Stimulated activated CD8-positive, alpha-beta memory T cell treated with anti-CD3 and anti-CD28 coated beads, Interleukin-4, amount 100 ng/mL, for 4 hours (primary cell): ENCODE data around the gene ZBTB25.

Source experiments
- DNase-seq, 2 donors: peaks; one replicate each; pipeline ENCODE4 v3.0.0-alpha.2; 2020; ENCODE audit warnings: low read depth in 2 of 2, low spot score in 1 of 2

ZBTB25 gene

DNA sequence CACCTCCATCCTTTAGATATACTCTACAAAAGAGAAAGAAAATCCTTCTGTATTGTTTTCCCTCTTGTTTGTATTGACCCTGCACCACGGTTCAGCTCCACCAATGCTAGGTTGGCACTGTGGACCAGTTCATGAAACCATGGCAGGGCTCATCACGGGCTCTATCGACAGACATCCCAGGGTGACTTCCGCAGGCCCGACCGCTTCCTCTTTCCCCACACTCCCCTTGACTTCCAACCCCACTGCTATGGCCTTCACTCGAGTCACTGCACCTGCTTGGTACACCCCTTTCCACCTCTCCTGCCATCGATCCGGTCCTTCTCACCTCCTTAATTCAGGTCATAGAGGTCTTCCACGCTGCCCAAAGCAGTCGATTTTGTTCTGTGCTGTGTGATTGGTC lies 59.5 kb downstream of the ZBTB25 start:
- DNase-seq = no peak

DNA sequence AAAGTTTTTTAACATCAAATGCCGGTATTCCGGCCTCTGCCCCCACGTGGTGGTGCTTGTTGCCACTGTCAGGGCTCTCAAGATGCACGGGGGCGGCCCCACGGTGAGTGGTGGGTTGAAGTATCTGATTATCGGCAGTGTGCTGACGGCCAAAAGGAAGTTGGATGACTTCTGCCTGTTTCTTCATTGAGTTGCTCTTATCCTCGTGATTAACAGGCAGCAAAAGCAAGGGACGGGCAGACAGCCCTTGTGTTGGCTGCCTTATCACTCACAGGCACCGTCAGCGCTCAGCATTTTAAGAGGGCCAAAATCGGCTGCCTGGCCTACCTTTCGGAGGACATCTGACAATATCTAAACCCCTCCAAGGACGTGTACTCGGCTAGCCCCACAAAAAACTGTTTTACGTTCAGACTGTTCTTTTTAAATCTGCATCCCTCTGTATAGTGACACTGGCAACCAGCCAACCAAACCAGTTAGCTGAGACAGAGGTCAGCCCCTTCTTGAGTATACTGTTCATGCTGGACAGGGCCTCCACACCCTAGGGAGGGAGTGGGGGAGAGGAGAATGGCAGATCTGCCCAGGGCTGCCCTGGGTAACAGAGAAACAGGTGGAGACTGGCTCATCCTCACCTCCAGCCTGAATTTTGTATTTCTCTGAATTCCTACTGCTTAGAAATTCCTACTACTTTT lies 61.2 kb downstream of the ZBTB25 start:
- DNase-seq = no peak

DNA sequence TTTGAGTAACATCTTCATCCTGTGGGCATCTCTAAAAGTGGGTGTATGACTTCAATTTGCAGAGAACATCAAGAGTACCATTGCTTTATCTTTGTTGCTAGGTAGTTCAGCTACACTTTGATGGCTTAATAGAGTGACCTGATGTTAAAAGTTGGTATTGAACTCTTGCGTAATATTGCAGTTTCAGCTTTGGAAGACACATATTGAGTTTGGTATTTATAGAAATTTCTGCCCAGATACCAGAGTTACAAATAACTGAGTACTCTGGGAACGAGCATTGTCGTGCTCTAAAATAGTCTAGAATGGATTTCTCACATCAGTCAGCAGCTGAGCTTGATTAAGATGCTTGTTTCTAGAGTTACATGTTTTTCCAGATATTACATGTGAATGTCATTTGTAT lies 63.1 kb downstream of the ZBTB25 start:
- no peak for DNase-seq

DNA sequence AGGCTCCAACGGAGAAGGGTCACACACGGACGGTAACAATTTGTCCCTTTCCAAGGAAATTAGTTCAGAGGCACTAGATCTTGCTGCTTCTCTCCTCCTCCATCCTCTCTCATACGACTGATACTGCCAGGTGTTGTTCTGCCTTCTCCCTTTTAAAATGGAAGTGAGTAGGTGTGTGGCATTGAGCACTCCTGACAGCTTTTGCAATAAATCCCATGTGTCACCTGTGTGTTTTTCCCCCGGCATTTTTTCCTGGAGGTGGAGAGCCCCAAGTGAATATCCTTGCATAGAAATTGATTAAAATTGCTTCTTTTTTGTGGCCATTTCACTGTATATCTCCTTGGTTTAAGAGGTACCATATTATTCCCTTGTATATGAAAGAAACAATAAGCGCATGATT lies 64.5 kb downstream of the ZBTB25 start:
- DNase-seq = no peak

DNA sequence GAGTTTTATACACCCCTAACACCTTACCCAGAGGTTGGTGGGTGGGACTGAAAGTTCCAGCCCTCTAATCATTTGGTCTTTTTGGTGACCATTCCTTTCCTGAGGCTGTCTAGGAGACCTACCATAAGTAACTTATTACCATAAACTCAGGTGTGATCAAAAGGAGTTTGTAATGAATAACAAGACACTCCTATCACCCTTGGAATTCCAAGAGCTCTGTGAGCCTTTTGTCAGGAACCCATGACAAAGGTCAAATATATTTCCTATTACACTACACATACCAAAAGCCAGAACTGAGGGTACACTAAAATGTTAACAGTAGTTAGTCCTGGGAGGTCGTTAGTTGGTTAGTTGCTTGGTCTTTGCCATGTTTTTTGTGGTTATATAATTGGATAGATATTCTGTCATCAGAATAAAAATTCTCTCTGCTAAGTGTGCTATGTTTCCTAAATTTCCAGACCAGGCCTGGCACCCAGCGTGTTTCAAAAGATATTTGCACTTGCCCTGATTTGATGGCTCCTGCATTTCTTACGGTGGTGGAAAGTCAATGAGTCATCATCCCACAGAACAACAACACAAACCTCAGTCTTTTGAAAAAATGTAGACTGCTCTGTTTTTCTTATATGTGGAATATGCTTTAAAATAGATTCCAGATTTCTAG lies 65.3 kb downstream of the ZBTB25 start:
- no peak for DNase-seq

DNA sequence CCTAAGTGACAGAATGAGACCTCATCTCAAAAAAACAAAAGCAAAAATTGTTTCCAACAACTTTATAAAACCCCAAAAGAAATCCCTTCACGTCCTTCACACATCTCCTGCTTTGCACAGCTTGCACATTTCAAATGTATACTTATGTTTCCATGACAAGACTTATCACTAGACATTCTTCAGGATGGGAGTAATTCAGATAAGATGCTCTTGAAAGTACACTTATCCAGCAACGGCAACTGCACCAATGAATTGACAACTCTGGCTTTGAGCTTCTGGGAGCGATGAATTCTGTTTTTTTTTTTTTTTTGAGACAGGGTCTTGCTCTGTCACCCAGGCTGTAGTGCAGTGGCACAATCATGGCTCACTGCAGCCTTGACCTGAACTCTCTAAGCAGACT lies 69.1 kb downstream of the ZBTB25 start:
- DNase-seq = no peak

DNA sequence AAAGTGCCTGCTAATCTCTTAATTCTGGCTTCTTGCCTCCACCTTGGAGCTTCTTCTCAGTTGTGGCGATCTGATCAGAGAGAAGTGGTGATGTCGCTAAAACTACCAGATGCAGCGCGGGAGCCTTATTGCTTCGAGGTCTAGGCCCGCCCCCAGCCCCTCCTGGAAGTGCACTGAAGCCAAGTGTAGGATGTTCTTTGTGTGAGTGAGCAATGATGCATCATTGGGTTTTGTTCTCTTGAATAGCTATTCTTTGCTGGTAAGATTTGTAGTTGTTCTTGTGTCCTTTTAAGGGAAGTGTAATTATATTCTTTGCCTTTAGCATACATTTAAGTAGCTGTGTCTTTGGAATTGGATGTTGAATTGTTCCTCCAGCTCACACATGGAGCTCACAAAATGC lies 79.7 kb downstream of the ZBTB25 start:
- no peak for DNase-seq

DNA sequence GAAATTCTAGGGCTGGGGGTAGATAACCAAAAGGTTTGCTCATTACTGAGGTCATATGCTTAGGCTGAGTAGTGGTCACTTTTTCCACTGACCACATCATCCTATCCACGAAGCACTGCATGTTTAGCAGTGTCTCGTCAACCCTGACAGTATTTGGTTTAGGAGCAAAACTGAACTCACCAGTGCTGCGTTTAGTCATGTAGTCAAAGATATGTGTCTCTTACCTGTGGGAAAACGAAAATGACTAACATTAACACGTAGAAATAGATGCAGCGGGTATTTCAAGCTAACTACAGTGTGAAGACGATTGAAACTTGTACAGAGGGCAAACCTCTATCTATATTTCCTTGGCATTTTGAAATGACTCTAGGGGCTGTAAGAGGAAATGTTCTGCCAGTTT lies 80.9 kb downstream of the ZBTB25 start:
- no peak for DNase-seq

DNA sequence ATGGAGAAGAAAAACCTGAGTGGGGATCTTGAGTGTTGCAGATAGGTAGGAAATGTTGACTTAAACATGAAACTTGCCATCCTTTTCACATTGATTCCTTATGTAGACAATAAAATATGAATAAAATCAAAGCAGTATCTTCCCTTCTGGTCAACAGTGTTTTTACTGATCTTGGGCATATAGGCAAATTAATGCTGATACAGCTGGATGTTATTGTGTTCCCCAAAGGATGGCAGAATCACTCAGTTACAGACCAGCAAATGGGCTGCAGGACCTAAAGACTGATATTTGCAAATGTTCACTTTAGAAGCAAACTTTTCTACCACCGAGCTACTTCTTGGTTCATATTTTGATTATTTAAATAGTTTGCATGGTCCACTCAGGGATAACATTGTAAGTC lies 81.6 kb downstream of the ZBTB25 start:
- DNase-seq = no peak

DNA sequence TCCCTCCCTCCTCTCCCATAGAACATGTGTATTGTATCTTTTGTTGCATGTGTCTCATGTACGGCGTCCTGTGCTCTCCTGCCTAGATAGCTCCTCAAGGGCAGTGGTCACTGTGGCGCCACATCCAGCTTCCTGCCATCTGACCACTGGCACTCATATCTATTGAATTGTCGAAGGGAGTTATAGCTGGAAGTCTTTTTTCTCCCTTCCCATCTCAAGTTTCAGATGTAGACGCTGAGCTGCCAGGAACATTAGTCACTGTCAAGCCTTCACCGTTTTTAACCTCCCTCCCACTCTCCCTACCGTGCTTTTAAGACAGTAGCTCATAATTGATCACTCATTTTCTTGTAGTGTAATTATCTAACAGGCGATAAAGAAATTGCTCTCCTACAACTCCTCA lies 82.5 kb downstream of the ZBTB25 start:
- DNase-seq = no peak

DNA sequence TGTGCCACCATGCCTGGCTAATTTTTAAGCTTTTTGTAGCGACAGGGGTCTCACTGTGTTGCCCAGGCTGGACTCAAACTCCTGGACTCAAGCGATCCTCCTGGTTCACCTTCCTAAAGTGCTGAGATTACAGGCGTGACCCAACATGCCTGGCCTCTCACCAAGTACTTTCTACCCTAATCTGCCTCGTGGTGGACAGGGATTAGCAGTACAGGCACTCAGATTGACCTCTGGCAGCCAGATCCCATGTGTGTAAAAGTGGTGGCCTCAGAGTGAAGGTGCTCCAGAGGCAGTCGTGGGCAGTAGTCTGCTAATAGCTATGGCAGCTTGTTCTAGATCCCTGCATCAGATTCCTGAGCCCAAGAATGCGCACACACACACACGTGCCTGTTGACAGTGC lies 84.6 kb downstream of the ZBTB25 start:
- no peak for DNase-seq

DNA sequence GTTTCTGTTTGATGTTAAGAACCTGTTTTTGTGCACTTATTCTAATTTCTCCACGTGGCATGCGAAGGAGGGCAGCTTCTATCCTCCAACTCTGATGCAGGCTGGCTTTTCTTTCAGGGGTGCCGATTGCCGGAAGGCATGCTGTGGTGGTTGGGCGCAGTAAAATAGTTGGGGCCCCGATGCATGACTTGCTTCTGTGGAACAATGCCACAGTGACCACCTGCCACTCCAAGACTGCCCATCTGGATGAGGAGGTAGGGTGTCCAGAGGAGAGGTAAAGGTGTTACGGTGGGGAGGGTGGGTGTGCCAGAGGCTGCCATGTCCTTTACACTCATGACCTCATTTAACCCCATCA lies 85.9 kb downstream of the ZBTB25 start:
- no peak for DNase-seq

DNA sequence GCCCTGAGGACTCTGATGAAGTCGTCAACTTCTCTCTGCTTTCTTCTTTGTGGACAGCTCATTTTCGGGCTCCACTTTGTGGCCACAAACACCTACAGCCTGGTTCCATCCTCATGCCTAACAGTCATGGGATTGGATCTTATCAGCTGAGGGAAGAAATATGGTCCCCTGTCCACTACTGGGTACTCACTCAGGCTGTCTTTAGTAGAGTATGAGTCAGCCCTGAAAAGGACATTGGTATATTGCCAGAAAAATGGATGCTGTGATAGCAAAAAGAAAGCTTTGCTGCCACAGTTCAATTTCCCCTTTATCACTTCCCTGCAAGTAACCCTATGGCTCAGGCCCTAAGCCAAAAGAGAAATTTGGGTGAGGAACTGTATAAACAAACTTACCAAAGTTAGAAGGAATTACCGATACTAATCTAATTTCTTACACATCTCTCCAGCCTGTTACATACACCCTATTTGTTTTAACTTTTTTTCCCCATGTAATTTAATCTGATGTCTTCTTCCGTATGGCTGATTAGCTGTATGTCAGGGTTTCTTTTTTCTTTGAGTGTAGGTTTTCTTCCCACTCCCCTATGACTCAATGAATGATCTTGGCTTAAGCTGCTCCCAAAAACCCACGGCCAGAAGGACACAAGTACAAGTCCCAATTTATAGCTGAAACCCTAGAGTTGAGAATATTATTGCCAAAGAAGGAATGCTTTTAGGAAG lies 86.4 kb downstream of the ZBTB25 start:
- no peak for DNase-seq

DNA sequence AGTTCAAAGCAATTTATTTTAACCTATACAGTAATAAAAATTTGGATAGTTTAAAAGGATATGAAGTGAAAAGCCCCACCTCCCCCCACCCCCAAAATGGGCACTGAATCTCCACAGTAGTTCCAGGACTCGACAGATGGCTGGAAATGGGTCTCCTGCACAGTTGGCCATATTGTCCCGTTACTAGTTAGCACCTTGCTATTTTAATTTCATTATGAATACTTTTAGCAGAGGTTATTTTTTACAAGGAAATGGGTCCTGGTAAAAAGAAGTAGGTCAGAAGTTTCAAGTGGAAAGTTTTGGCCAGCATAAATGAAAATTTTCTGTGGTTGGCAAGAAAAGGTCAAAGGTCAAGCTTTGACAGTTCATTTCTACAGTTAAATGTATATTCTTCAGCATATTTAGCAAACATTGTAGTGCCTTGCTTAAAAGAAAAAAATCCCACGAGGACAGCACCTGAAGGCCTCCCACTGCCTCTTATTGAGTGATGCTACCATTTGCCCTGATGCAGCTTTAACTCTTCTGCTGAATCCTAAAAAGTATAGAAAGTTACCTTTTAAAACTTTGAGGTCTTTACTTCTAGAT lies 87.2 kb downstream of the ZBTB25 start:
- DNase-seq = no peak

DNA sequence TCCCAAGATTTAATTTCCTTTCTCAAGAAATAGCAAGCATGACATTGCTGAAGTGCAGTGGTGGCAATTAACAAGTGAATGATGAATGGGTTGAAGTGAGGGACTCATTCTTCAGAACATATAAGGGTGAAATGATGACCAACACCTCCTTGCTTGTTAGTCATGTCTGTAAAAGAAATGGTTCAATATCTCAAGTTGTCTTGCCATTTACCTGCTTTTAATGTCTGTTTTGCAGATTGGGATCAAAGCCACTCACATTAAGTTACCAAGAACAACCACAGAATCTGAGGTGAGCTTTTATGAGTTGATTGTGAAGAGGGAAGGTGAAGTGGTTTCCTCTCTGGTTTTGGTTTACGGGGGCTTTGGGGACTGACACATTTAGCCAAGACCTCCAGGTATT lies 91.4 kb downstream of the ZBTB25 start:
- DNase-seq = no peak

DNA sequence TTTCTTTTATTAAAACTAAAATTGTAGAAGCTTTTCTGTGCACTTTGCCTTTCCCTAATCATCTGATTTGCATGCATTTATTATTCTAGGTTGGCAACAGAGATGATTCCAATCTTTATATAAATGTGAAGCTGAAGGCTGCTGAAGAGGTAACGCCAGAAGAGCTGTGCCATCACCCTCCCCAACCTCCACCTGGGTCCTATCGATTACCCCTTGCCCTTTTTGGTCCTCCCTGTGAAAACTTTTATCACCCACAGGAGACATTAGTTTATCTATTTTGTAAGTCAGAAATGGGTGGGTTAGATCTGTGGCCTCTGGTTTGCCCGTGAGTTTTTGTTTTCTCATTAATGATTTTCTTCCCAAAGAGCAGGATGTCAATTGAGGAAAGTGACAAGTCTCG lies 92.6 kb downstream of the ZBTB25 start:
- DNase-seq = no peak

DNA sequence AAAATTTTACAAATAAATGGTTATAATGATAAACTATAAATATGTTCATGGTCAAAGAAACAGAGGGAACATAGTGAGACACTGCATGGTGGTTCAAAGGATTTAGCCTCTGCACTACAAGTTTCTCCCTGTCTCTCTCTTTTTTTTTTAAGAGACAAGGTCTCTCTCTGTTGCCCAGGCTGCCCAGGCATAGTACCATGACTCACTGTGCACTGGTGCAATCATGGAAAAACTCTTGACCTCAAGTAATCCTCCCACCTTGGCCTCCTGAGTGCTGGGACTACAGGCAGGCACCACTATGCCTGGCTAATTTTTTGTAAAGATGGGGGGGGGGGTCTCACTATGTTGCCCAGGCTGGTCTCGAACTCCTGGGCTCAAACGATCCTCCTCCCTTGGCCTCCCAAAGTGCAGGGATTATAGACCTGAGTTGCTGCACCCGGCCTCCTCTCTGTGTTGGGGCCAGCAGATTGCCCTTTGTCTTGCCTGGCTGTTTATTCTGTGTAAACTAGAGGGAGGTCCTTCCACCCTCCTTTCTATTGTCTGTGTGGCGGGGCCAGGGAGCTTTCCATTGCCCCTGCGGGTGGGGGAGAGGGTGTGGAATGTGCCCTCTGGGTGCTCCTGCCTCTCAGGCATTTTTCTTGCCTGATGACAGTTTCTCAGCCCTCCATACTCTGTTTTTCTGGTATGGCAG lies 93.4 kb downstream of the ZBTB25 start:
- no peak for DNase-seq

DNA sequence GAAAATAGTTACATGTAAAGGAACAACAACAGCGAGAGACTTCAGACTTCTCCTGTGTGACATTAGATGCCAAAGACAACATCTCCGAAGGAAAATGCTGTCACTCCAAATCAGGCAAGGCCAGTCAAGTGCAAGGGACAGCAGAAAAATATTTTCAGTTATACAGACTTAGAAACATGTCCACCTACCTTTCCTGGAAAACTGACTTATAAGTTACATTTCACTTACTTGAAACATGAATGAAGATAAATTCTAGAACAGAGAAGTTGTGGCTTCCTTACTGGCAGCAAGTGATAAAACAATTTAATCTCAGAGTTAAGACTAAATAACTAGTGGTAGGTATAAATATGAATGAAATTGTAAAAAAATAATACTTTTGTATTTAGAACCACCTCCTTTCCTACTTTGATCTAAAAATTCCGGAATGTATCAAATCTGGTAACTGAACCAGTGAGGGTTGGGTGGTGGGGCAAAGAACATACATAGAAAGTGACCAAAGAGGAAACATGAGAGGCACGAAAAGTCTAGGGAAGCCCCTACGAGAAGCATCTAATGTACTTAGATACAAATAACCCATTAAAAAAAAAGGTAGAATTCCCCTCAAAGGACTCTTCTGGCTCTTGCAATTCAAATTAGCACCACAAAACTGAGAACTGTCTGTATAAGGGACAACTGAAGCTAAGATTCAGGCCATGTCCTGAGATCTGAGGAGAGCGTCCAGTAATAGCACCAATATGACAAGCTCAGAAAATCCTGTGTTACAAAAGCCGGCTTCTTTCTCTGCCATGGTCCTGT lies 94.3 kb downstream of the ZBTB25 start:
- no peak for DNase-seq

DNA sequence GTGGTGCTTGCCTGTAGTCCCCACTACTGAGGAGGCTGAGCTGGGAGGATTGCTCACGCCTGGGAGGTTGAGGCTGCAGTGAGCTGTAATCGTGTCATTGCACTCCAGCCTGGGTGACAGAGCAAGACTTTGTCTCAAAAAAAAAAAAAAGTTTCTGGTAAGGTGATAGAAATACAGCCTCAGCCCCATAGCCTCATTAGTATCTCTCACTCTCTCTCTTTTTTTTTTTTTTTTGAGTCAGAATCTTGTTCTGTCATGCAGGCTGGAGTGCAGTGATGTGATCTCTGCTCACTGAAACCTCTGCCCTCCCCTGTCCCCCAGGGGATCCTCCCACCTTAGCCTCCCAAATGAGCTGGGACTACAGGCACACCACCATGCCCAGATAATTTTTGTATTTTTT lies 96.3 kb downstream of the ZBTB25 start:
- DNase-seq = no peak

DNA sequence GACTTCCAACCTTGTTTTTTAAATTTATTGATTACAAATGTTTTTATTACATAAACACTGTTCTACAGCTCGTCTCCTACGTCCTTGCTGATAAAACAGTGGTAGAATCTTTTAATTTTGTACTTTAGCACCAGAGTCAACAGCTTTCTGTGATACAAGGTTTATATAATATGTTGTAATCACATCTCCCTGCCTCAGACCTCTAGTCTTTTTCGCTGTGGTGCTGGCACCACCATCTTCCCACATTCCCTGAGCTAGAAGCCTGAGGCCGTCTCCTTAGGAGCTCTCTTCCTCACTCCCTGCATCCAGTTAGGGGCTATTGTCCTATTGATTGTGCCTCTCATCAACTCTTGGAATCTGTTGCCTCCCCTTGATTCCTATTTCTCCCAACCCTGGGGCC lies 98.3 kb downstream of the ZBTB25 start:
- no peak for DNase-seq

DNA sequence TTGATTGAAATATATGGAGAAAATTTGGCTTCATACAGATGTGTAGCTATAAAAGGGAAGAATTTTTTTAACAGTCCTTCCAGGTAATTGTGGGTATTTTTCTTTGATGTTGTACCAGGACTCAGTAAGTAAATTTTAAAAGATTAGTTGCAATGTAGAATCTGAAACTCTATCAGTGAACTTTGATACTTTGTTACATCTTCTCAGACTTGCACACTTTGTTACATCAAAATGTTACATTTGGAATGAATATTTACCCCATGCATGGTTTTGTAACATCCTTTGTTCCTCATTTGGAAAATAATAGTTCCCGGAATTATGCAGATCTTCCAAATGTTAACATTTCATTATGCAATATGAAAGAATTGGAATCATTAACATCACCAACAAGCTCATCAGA lies 101.7 kb downstream of the ZBTB25 start:
- DNase-seq = no peak
